Endothelial cell of umbilical vein (primary cell): Measurements from ENCODE around the gene HAL. TPM values are rescaled to one million over a fixed set of nuclear protein-coding genes. Genes with fewer than 3 reads are reported as not detected.

Experiments
- BruUV-seq: library from RNA; stranded (reverse); fragments of 400-500 nt; replicated peaks from 2 replicates; lab custom pipeline; 2021; lab: Mats Ljungman, UMichigan
- CTCF ChIA-PET: fragments of 300-600, 350-600 bp; sonication (Branson Sonifier 250); formaldehyde crosslinking; loops from one replicate; lab custom pipeline; 2021; ENCODE audit warnings: antibody characterized with exemption, inconsistent platforms; lab: Charles Lee
- POLR2A ChIA-PET: fragments of 300-600, 350-600 bp; sonication (Branson Sonifier 250); formaldehyde crosslinking; loops from one replicate; lab custom pipeline; 2021; ENCODE audit warnings: antibody characterized with exemption, inconsistent platforms; lab: Charles Lee
- DNase-seq: peaks from one replicate; pipeline ENCODE4 v3.0.0-alpha.2; 2011; ENCODE audit warnings: low read depth, low spot score
- FAIRE-seq: peaks from 2 replicates; lab custom pipeline; 2011; peaks lifted over from hg19 to GRCh38; lab: Jason Lieb, UNC
- H2AFZ ChIP-seq: 2 replicates; pipeline ENCODE4 v1.6.0; 2012; ENCODE audit warnings: low read depth, low read length, control low read depth, inconsistent platforms
- H3K27ac ChIP-seq: 2 replicates; pipeline ENCODE4 v1.5.1; 2011; ENCODE audit warnings: low read depth, mild to moderate bottlenecking, control low read depth, low read length, moderate library complexity; ENCODE audit not compliant: insufficient read depth
- H3K27me3 ChIP-seq, 2 experiments: 2 replicates each; pipeline versions ENCODE4 v1.6.0 to v1.6.1; 2011; ENCODE audit warnings: low read length in 2 of 2, mixed read lengths in 1 of 2; ENCODE audit not compliant: control insufficient read depth in 2 of 2, insufficient read depth in 2 of 2
- H3K36me3 ChIP-seq, 2 experiments: 2 replicates in 1 of 2; 3 replicates in 1 of 2; pipeline ENCODE4 v1.5.1; 2011; ENCODE audit warnings: low read length in 2 of 2, mild to moderate bottlenecking in 1 of 2, moderate library complexity in 1 of 2; ENCODE audit not compliant: control insufficient read depth in 2 of 2, insufficient read depth in 2 of 2; ENCODE audit errors: extremely low read depth in 1 of 2
- H3K4me1 ChIP-seq: 3 replicates; pipeline ENCODE4 v1.5.1; 2011; ENCODE audit warnings: mild to moderate bottlenecking, low read length; ENCODE audit not compliant: control insufficient read depth, insufficient read depth; ENCODE audit errors: extremely low read depth
- H3K4me2 ChIP-seq: 2 replicates; pipeline ENCODE4 v1.6.1; 2011; ENCODE audit warnings: low read length, control low read depth, mixed read lengths; ENCODE audit not compliant: insufficient read depth
- H3K4me3 ChIP-seq, 3 experiments: fragments of 200-600 bp in 1 of 3; sonication (generic), shearing (Covaris generic) in 1 of 3; replicated peaks in 1 of 3; 2 replicates each; pipeline ENCODE4 v1.5.1; 2011 to 2016; ENCODE audit warnings: control low read depth in 3 of 3, low read length in 3 of 3, mild to moderate bottlenecking in 2 of 3, inconsistent platforms in 1 of 3, low read depth in 1 of 3, moderate library complexity in 1 of 3; ENCODE audit not compliant: insufficient read depth in 1 of 3
- H3K79me2 ChIP-seq: 2 replicates; pipeline ENCODE4 v1.6.0; 2012; ENCODE audit warnings: low read length, inconsistent platforms; ENCODE audit not compliant: control insufficient read depth, insufficient read depth
- H3K9ac ChIP-seq: replicated peaks from 2 replicates; pipeline ENCODE3; 2011; ENCODE audit warnings: low read length, control low read depth; ENCODE audit not compliant: insufficient read depth; ENCODE audit errors: extremely low read depth
- H3K9me1 ChIP-seq: replicated peaks from 3 replicates; pipeline ENCODE4 v1.6.0; 2011; ENCODE audit warnings: mild to moderate bottlenecking, low read length; ENCODE audit not compliant: control insufficient read depth, insufficient read depth; ENCODE audit errors: extremely low read depth
- H3K9me3 ChIP-seq: replicated peaks from 2 replicates; pipeline ENCODE4 v1.5.1; 2012; ENCODE audit warnings: low read length, inconsistent platforms; ENCODE audit not compliant: control insufficient read depth, insufficient read depth
- H4K20me1 ChIP-seq: replicated peaks from 2 replicates; pipeline ENCODE3; 2011; ENCODE audit warnings: mild to moderate bottlenecking, low read length; ENCODE audit not compliant: control insufficient read depth, insufficient read depth; ENCODE audit errors: extremely low read depth
- EZH2 ChIP-seq: IDR thresholded peaks from 2 replicates; pipeline ENCODE4 v1.6.1; 2012; ENCODE audit warnings: borderline replicate concordance, low read depth, mild to moderate bottlenecking, moderate library complexity, low read length, inconsistent platforms; ENCODE audit not compliant: severe bottlenecking
- FOS ChIP-seq: IDR thresholded peaks from 2 replicates; pipeline ENCODE4 v1.6.1; 2011; ENCODE audit warnings: mild to moderate bottlenecking, low read length, moderate library complexity, borderline replicate concordance; ENCODE audit not compliant: insufficient read depth
- GATA2 ChIP-seq: IDR thresholded peaks from 2 replicates; pipeline ENCODE4 v1.7.0; 2011; ENCODE audit warnings: low read depth, mild to moderate bottlenecking, moderate library complexity, mixed read lengths, low read length; ENCODE audit not compliant: insufficient read length, insufficient read depth
- POLR2AphosphoS5 ChIP-seq: IDR thresholded peaks from 2 replicates; pipeline ENCODE4 v1.6.1; 2012; ENCODE audit warnings: low read depth, mild to moderate bottlenecking, control low read depth, low read length, moderate library complexity; ENCODE audit not compliant: insufficient read depth
- dilution Hi-C: fragments of 300-500 bp; cut with MboI; formaldehyde crosslinking; loops from one replicate; pipeline ENCODE4 v1.15.0; 2019; ENCODE audit warnings: low sequenced_read_pairs; ENCODE audit not compliant: extremely low pct_ligation_motif_present
- intact Hi-C: fragments of 100-400 bp; cut with micrococcal nuclease; formaldehyde crosslinking; loops from one replicate; pipeline ENCODE4 v1.10.0; 2022
- polyA plus RNA-seq, 4 experiments: library from polyadenylated mRNA; depleted of rRNA in 3 of 4; stranded (reverse) in 3 of 4; unstranded in 1 of 4; fragments of >200 nt; gene quantifications; 2 replicates each; pipeline versions ENCODE4 v1.2.1 to v1.2.3, GENCODE V29; 2011 to 2012; ENCODE audit warnings: missing spikeins in 1 of 4
- total RNA-seq: library from RNA; stranded (reverse); gene quantifications from 2 replicates; pipeline ENCODE4 v1.2.3, GENCODE V29; 2021
- TF ChIP-seq, protein P1 (sequence below): IDR thresholded peaks from 2 replicates; pipeline ENCODE4 v1.6.1; 2011; ENCODE audit not compliant: insufficient read depth, insufficient read length
- TF ChIP-seq, protein P2 (sequence below), 2 donors: IDR thresholded peaks; 1 replicate in 1 of 2; 2 replicates in 1 of 2; pipeline ENCODE4 v1.5.1; 2011; ENCODE audit warnings: low read length in 2 of 2, mild to moderate bottlenecking in 2 of 2, moderate library complexity in 2 of 2, control low read depth in 1 of 2, inconsistent platforms in 1 of 2, low read depth in 1 of 2; ENCODE audit not compliant: insufficient read depth in 1 of 2; ENCODE audit errors: extremely low read depth in 1 of 2

HAL gene
- total and polyA plus RNA-seq, 2 donors (not counting 3 experiments of a cell fraction or from before 2014, with no cell fraction given) = 0.18 to 0.62 TPM

DNA sequence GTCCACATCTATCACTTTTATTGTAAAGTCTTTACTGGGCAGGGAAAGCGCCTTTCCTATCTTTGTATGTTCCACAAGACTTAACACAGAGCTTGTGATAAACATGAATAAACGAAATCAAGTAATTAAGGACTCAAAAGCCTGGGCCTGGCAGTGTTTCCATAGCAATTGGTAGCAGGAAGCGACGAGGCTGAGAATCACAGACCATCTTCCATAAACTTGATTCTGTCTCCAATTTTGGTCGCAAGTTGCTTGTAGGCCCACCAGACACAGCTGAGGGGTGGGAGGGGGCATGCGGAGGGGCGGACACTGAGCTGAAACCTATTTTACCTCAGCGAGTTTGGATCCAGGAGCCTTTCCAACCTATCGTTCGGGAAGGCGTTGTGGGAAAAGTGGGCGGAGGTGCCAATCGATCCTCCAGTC is 54.0 kb downstream of the HAL start:
- dilution Hi-C loops (no loop called here), intact Hi-C loops (no loop called here)
- peak; percentile 46 for FAIRE-seq
- no peak for DNase-seq
- H3K4me3 ChIP-seq = peak overlapping the region; percentile 33 to 64 (median 52)
- no peak overlapping the region for H3K27ac ChIP-seq
- H3K9me1 ChIP-seq = no peaks in the 10 kb centered on the region
- BruUV-seq = no TSS peak
- H3K36me3 ChIP-seq = no peaks in the 10 kb centered on the region
- peaks cover 0 to 17% of the 10 kb centered on the region in 2 experiments for H3K27me3 ChIP-seq
- H4K20me1 ChIP-seq = no peaks in the 10 kb centered on the region
- H3K4me2 ChIP-seq = peak overlapping the region; percentile 77
- H3K9me3 ChIP-seq = no peaks in the 10 kb centered on the region
- TF ChIP-seq FOS = no peak
- TF ChIP-seq POLR2AphosphoS5 = no peak
- TF ChIP-seq, protein P1, sequence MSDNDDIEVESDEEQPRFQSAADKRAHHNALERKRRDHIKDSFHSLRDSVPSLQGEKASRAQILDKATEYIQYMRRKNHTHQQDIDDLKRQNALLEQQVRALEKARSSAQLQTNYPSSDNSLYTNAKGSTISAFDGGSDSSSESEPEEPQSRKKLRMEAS = no peak
- no peak for TF ChIP-seq GATA2
- no peak for TF ChIP-seq EZH2
- TF ChIP-seq, protein P2, sequence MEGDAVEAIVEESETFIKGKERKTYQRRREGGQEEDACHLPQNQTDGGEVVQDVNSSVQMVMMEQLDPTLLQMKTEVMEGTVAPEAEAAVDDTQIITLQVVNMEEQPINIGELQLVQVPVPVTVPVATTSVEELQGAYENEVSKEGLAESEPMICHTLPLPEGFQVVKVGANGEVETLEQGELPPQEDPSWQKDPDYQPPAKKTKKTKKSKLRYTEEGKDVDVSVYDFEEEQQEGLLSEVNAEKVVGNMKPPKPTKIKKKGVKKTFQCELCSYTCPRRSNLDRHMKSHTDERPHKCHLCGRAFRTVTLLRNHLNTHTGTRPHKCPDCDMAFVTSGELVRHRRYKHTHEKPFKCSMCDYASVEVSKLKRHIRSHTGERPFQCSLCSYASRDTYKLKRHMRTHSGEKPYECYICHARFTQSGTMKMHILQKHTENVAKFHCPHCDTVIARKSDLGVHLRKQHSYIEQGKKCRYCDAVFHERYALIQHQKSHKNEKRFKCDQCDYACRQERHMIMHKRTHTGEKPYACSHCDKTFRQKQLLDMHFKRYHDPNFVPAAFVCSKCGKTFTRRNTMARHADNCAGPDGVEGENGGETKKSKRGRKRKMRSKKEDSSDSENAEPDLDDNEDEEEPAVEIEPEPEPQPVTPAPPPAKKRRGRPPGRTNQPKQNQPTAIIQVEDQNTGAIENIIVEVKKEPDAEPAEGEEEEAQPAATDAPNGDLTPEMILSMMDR (IDR thresholded peaks at IDR 0.05; ENCODE audit: extremely low read depth in 1 of 2, insufficient read depth in 1 of 2, low read depth in 1 of 2, low read length in 2 of 2) = no peak
- POLR2A ChIA-PET = no interaction called here
- H3K79me2 ChIP-seq = no peaks in the 10 kb centered on the region
- no peak overlapping the region for H3K9ac ChIP-seq
- peaks cover 4% of the 10 kb centered on the region for H3K4me1 ChIP-seq
- CTCF ChIA-PET = interaction anchor here (1.0 to 4.2 kb wide), 7 partner anchors 11 to 367 kb away, joined by 3 to 13 read pairs (median 4); no protein-coding TSS in a partner anchor
- H2AFZ ChIP-seq = peak overlapping the region; percentile 93
